ENCODE results near the gene AIRE.

AIRE gene

DNA sequence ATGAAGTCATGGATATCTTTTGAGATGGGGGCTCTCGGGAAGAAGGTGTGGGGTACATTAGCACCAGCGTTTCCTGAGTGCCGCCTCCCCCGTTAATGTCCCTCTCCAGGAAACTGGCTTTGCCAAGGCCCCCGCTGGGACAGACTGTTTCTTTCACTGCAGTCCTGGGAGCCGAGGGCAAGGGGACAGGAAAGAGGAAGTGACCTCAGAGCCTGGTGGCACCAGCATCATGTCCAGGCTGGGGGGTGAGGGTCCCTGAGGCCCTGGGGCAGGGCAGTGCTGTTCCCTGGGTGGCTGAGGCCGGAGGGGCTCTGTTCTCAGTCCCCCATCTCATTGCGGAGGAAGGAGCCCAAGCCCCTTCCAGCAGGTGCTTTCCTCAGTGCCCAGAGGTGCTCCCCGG lies 20.0 kb downstream of the AIRE start:
- DNase-seq = no peak

DNA sequence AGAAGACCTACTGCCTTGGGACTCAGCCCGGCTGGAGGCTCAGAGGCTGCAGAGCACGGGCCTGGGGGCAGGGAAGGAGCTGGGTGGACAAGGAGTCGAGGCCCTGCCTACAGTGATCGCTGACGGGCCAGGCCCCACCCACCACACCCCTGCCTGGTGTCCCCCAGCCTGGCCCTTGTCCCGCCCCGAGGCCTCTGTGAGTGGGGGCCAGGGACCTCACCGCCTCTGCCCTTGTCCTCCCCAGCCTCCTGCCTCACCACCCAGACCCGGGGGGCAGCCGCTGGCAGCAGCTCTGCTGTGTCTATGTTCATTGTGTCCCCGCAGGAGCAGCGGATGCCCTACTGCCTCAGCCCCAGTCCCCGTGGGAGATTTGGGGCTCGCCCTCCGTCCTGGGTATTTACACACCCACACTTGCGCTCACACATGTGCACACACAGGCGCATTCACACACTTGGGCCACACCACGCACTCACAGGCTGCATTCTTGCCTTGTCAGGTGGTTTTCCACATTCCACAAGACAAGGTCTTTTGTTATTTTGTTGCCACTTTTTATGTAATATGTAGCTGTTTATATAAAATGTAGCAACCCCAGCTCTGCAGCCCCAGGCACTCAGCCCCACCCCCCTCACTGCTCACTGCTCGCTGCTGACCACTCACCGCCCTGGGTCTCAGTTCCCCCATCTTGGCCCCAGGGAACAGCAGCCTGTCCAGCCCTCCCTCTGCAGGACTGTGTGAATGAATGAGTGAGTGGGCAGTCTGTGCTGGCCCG lies 21.4 kb downstream of the AIRE start:
- no peak for DNase-seq

- no peak for DNase-seq
Measured at GRCh38 chr21:44310628-44311507, 25.2 kb downstream of the AIRE start.

DNA sequence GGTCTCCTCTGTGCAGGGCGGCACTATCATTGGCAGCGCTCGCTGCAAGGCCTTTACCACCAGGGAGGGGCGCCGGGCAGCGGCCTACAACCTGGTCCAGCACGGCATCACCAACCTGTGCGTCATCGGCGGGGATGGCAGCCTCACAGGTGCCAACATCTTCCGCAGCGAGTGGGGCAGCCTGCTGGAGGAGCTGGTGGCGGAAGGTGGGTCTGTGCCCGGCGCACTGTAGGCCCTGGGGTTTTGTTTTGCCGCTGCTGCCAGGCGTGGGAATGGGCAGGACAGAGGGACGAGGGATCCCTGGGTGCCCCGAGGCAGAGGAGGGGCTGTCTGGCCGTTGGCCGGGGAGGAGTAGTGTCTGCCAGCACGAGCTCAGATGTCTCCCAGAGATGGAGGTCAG lies 26.4 kb downstream of the AIRE start:
- DNase-seq = no peak

GRCh38 chr21:44312716-44313115 lies 27.0 kb downstream of the AIRE start:
- no peak for DNase-seq

GRCh38 chr21:44313451-44313850 lies 27.8 kb downstream of the AIRE start:
- DNase-seq = no peak

- DNase-seq = no peak
Measured at GRCh38 chr21:44314128-44314527, 28.5 kb downstream of the AIRE start.

GRCh38 chr21:44314561-44314960 lies 28.9 kb downstream of the AIRE start:
- no peak for DNase-seq

DNA sequence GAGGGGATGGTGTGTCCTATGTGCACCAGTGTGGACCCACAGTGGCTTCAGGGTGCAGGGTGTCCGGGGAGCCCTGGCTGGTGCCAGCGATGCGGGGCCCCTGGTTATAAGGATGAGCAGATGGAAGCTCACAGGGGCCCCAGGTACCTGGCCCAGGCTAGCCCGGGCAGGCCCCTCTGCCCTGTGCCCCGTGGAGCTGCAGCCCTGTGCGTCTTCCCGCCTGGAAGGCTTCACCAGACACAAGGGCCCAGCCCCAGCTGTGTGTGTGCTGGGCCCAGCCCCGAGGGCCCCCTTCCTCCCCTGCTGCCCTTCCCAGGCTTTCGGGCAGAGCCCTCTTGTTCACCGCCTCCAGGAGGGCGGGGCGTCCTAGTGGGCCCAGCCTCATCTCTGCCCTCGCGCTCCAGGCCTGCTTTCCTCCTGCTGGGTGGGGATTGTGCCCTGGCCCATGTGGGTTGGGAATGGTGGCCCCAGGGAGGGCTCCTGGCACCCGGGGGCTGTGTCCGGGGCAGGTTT lies 30.1 kb downstream of the AIRE start:
- no peak for DNase-seq

DNA sequence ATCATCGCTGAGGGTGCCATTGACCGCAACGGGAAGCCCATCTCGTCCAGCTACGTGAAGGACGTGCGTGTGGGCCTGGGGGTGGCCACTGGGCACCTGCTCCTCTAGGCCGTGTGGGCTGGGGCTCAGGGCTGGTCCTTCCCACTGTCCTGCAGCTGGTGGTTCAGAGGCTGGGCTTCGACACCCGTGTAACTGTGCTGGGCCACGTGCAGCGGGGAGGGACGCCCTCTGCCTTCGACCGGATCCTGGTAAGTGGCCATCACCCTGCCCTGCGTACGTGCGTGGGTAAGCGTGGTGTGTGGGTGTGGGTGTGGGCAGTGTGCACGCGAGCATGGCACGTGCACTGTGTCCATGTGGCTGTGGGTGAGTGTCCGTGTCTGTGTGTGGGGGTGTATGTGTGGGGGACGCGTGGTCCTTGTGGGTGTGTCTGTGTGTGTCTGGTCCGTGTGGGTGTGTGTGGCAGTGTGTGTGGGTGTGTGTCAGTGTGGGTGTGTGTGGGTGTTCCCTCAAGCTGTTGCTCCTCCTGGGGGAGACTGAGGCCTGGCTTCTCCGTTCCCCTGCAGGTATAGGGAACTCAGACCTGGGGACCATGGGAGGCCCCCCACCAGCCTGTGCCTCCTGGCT lies 30.7 kb downstream of the AIRE start:
- DNase-seq = no peak

DNA sequence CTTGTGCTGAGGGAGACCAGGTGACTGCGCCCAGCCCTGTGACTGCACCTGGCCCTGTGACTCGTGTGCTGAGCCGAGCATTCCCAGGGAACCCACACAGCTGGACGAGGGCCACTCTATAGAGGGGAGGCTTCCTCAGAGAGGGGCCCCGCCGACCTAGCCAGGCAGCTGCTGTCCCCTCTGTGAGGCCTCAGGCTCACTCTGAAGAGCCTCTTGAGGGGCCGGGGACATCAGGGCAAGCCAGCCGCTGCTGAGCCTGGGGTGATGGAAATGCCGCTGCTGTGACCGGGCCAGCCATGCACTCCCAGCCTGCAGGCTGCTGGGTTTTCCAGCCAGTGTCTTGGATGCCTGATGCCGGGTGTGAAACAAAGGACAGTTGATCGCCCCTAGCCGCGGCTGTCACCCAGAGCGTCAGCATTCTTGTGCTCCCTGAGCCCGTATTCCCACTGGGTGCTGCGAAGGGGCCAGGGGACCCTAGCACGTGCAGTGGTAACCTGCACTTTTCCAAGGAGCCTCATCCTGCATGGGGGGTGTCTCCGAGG lies 31.6 kb downstream of the AIRE start:
- no peak for DNase-seq

DNA sequence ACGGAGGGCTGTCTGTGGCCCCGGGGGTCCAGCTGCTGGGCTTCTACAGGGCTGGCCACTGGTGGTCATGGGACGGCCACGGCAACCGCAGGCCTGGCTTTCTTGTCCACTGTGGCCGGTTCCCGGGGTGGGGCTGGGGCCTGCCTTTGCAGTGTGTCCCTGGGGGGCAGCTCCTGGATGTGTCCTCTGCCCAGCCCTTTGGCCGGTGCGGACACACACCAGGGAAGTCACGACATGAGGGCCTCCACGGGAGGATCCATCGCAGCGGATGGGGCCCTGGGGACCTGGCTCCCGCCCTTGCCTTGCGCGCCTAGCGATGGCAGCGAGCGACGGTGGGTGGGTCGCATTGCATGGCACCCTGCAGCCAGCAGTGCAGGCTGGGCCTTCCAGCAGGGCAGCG lies 32.2 kb downstream of the AIRE start:
- no peak for DNase-seq

GRCh38 chr21:44318489-44319285 lies 33.0 kb downstream of the AIRE start:
- DNase-seq = no peak

GRCh38 chr21:44319407-44320065 lies 33.9 kb downstream of the AIRE start:
- no peak for DNase-seq

GRCh38 chr21:44320847-44321246 lies 35.2 kb downstream of the AIRE start:
- DNase-seq = no peak

- DNase-seq = no peak
Measured at GRCh38 chr21:44321846-44322450, 36.3 kb downstream of the AIRE start.

- no peak for DNase-seq
Measured at GRCh38 chr21:44322621-44323325, 37.1 kb downstream of the AIRE start.

GRCh38 chr21:44323591-44323990 lies 37.9 kb downstream of the AIRE start:
- no peak for DNase-seq

DNA sequence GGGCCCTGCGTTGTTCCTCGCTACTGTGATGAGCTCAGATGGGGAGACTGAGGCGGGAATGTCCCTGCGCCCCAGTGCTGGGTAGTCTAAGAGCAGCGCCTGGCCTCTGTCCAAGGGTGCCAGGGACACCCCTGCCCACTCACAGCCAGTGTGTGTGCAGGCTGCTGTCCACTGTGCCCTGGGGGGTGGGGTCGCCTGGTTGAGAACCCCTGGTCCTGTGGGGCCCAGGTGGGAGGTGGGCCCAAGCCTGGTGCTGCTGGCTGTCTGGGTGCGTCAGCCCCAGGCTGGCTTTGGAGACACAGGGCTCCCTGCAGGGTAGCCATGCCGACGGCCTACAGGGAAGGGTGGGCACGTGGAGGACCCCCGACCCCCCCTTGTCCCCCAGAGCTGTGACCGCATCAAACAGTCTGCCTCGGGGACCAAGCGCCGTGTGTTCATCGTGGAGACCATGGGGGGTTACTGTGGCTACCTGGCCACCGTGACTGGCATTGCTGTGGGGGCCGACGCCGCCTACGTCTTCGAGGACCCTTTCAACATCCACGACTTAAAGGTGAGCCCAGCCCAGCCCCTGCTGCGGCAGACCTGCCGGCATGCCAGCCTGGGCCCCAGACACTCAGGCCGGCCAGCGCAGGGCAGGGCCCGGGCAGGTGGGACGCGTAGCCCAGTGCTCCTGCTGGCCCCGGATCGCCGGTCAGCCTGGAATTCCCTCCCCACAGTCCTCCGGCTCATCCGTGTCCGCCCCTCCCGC lies 38.6 kb downstream of the AIRE start:
- no peak for DNase-seq

- DNase-seq = no peak
Measured at GRCh38 chr21:44324854-44325107, 39.1 kb downstream of the AIRE start.
